Stromal cell of bone marrow (primary cell): Measurements from ENCODE around the gene CLK4.

Experiments
- DNase-seq: peaks from one replicate; pipeline ENCODE4 v3.0.0-alpha.2; 2012; ENCODE audit warnings: low read depth

Gene CLK4

GRCh38 chr5:178637356-178638074 lies 10.7 kb upstream of the CLK4 start:
- DNase-seq: no peak

GRCh38 chr5:178632285-178632684 lies 5.4 kb upstream of the CLK4 start:
- no peak for DNase-seq

GRCh38 chr5:178630951-178631350 lies 4.1 kb upstream of the CLK4 start:
- no peak for DNase-seq

- DNase-seq: no peak
Observed at GRCh38 chr5:178630475-178630930, 3.7 kb upstream of the CLK4 start.

GRCh38 chr5:178627259-178627598 lies 379 bp upstream of the CLK4 start:
- no peak for DNase-seq

- no peak for DNase-seq
Observed at GRCh38 chr5:178625679-178626483, 969 bp downstream of the CLK4 start.

GRCh38 chr5:178624631-178625546 lies 2.0 kb downstream of the CLK4 start:
- DNase-seq: no peak

- no peak for DNase-seq
Observed at GRCh38 chr5:178622679-178623247, 4.1 kb downstream of the CLK4 start.

GRCh38 chr5:178619390-178619789 lies 7.5 kb downstream of the CLK4 start:
- no peak for DNase-seq

- no peak for DNase-seq
Observed at GRCh38 chr5:178612299-178612698, 14.6 kb downstream of the CLK4 start.

- DNase-seq: no peak
Observed at GRCh38 chr5:178606269-178606668, 20.6 kb downstream of the CLK4 start.

- DNase-seq: no peak
Observed at GRCh38 chr5:178605788-178606187, 21.1 kb downstream of the CLK4 start.

GRCh38 chr5:178602752-178603151 lies 24.1 kb downstream of the CLK4 start:
- DNase-seq: no peak

- no peak for DNase-seq
Observed at GRCh38 chr5:178595750-178596149, 31.1 kb downstream of the CLK4 start.

GRCh38 chr5:178595150-178595549 lies 31.7 kb downstream of the CLK4 start:
- DNase-seq: no peak

GRCh38 chr5:178590924-178591423 lies 35.9 kb downstream of the CLK4 start:
- peak; percentile 9 for DNase-seq

- DNase-seq: peak; percentile 7
Observed at GRCh38 chr5:178590141-178590923, 36.5 kb downstream of the CLK4 start, which contains the start of gene COL23A1. Gene COL23A1 (minus strand): TSS chr5:178590393.

- DNase-seq: no peak
Observed at GRCh38 chr5:178589180-178590140, 37.4 kb downstream of the CLK4 start.

GRCh38 chr5:178588769-178589168 lies 38.1 kb downstream of the CLK4 start:
- no peak for DNase-seq
